SK-N-SH treated with all-trans-retinoic acid at 6 μM for 48 hours (cell line): Measurements from ENCODE around the gene KSR2.

ENCODE experiments used
- CSDC2 ChIP-seq: fragments of 250-450 bp; sonication (Bioruptor Pico); IDR thresholded peaks from 2 replicates; pipeline ENCODE4 v1.5.0; 2020; ENCODE audit warnings: mild to moderate bottlenecking, moderate library complexity
- ISL1 ChIP-seq: fragments of 250-450 bp; sonication (Bioruptor Pico); IDR thresholded peaks from 2 replicates; pipeline ENCODE4 v2.1.2; 2022; ENCODE audit warnings: mild to moderate bottlenecking, moderate library complexity
- PPARA ChIP-seq: fragments of 250-450 bp; sonication (Bioruptor Pico); IDR thresholded peaks from 2 replicates; pipeline ENCODE4 v1.5.0; 2020; ENCODE audit warnings: mild to moderate bottlenecking, borderline replicate concordance
- SNAI2 ChIP-seq: fragments of 250-450 bp; sonication (Bioruptor Pico); IDR thresholded peaks from 2 replicates; pipeline ENCODE4 v1.5.0; 2020; ENCODE audit warnings: mild to moderate bottlenecking, moderate library complexity
- TOX ChIP-seq: fragments of 250-450 bp; sonication (Bioruptor Pico); IDR thresholded peaks from 2 replicates; pipeline ENCODE4 v1.8.0; 2021; ENCODE audit warnings: mild to moderate bottlenecking, moderate library complexity, borderline replicate concordance
- ZFP3 ChIP-seq: fragments of 250-450 bp; sonication (Bioruptor Pico); IDR thresholded peaks from 2 replicates; pipeline ENCODE4 v1.5.0; 2020; ENCODE audit warnings: mild to moderate bottlenecking, moderate library complexity
- ZFP30 ChIP-seq: fragments of 450-650 bp; formaldehyde crosslinking; IDR thresholded peaks from 2 replicates; pipeline ENCODE4 v1.5.0; 2022; ENCODE audit warnings: mild to moderate bottlenecking, moderate library complexity
- ZNF8 ChIP-seq: fragments of 450-650 bp; formaldehyde crosslinking; IDR thresholded peaks from 2 replicates; pipeline ENCODE4 v1.5.0; 2020; ENCODE audit warnings: mild to moderate bottlenecking, moderate library complexity
- TF ChIP-seq, protein P1 (sequence below): fragments of 250-450 bp; sonication (Bioruptor Pico); IDR thresholded peaks from 2 replicates; pipeline ENCODE4 v1.8.0; 2020; ENCODE audit warnings: mild to moderate bottlenecking, moderate library complexity, borderline replicate concordance
- TF ChIP-seq, protein P2 (sequence below): fragments of 250-450 bp; sonication (Bioruptor Pico); IDR thresholded peaks from 2 replicates; pipeline ENCODE4 v1.5.1; 2021; ENCODE audit warnings: mild to moderate bottlenecking, moderate library complexity

DNA sequence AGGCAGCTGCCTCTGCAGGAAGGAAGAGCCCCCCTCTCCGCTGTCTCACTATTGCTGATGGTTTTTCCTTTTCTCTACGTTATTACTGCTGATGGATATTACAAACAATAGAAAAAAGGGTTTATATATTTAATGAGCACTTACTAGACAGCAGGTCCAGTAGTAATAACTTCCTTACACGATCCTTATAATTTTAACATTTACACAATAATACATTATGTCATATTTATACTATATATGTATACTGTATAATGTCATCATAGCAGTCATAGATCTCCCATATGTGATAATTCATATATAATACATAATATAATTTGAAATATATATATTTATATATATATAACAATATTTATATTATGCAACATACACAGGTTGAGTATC, 92.4 kb downstream of the KSR2 start:
- TF ChIP-seq ZFP30 (CRISPR knock-in tag) = no peak
- TF ChIP-seq ZNF8 (CRISPR knock-in tag) = no peak
- TF ChIP-seq, protein P1, sequence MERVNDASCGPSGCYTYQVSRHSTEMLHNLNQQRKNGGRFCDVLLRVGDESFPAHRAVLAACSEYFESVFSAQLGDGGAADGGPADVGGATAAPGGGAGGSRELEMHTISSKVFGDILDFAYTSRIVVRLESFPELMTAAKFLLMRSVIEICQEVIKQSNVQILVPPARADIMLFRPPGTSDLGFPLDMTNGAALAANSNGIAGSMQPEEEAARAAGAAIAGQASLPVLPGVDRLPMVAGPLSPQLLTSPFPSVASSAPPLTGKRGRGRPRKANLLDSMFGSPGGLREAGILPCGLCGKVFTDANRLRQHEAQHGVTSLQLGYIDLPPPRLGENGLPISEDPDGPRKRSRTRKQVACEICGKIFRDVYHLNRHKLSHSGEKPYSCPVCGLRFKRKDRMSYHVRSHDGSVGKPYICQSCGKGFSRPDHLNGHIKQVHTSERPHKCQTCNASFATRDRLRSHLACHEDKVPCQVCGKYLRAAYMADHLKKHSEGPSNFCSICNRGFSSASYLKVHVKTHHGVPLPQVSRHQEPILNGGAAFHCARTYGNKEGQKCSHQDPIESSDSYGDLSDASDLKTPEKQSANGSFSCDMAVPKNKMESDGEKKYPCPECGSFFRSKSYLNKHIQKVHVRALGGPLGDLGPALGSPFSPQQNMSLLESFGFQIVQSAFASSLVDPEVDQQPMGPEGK = no peak
- TF ChIP-seq SNAI2 (CRISPR knock-in tag) = no peak
- TF ChIP-seq CSDC2 (CRISPR knock-in tag) = no peak
- TF ChIP-seq PPARA = no peak
- TF ChIP-seq, protein P2, sequence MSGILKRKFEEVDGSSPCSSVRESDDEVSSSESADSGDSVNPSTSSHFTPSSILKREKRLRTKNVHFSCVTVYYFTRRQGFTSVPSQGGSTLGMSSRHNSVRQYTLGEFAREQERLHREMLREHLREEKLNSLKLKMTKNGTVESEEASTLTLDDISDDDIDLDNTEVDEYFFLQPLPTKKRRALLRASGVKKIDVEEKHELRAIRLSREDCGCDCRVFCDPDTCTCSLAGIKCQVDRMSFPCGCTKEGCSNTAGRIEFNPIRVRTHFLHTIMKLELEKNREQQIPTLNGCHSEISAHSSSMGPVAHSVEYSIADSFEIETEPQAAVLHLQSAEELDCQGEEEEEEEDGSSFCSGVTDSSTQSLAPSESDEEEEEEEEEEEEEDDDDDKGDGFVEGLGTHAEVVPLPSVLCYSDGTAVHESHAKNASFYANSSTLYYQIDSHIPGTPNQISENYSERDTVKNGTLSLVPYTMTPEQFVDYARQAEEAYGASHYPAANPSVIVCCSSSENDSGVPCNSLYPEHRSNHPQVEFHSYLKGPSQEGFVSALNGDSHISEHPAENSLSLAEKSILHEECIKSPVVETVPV (CRISPR knock-in tag) = no peak
- TF ChIP-seq TOX = no peak
- no peak for TF ChIP-seq ISL1
- no peak for TF ChIP-seq ZFP3
